GM08714 (cell line): ENCODE data around the gene OGFOD2.

Experiments
- H3K4me3 ChIP-seq: fragments of 200-500 bp; sonication (Bioruptor generic); 2 replicates; pipeline ENCODE4 v1.5.1; 2014; ENCODE audit warnings: mild to moderate bottlenecking, low read length, inconsistent platforms
- ZNF274 ChIP-seq: IDR thresholded peaks from 2 replicates; pipeline ENCODE4 v1.6.1; 2012; ENCODE audit warnings: mild to moderate bottlenecking, low read depth, low read length

The OGFOD2 gene

DNA sequence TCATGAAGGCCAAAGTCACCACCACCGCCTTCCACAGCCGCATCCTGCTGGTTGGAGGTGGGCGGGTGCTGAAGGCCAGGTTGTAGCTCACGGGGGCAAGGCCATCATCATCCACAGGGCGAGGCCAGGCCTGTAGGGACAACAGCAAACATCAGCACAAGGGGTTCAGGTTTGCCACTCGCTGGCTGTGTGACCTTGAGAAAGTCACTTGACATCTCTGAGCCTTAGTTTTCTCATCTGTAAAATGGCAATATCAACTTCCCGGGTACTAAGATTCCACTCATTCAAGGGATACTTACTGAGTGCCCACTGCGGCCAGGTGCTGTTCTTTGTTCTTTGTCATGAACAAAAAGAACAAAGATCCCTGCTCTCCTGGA is 14.9 kb upstream of the OGFOD2 start:
- no peak for TF ChIP-seq ZNF274
- H3K4me3 ChIP-seq: no peak overlapping the region

- TF ChIP-seq ZNF274: no peak
Measured at GRCh38 chr12:122961531-122962329, 13.3 kb upstream of the OGFOD2 start.

GRCh38 chr12:122963941-122964265 is 11.1 kb upstream of the OGFOD2 start:
- no peak for TF ChIP-seq ZNF274
- no peak overlapping the region for H3K4me3 ChIP-seq

More at GRCh38 chr12:122961531-122962329, 13.3 kb upstream of the OGFOD2 start:
- no peak overlapping the region for H3K4me3 ChIP-seq

DNA sequence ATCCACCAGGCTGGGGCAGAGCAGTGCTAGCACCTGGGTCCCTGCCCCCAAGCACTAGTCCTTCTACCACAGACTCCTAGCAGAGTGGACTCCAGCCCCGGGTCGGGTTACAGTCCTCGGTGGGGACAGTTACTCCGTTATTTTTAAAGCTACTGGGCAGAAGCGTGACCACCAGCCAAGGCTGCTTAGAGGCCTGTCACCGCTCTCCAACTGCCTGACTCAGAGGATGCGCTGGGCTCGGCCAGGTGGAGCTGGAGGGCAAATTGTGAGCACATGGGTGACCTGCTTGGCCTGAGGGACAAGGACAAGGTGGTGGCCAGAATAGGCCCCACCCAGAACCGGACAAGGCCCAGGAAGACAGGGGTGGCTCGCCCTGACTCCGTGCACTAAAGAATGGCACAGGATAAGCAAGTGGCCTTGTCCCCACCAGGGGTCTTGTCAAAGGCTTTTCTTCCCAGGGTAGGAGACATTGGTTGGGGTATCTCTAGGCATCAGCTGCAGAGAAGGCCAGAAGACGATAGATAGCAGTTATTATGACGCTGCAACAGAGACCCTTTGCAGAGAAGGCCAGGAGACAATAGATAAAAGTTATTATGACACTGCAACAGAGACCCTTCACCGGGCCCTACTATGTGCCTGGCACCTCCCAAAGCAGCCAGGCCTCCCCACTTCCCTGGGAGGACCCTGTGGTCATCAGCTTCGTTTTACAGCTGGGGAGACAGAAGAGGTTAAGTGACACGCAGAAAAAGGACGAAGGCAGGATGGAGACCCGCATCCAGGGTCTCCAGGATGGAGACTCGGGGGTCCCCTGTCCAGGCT is 10.4 kb upstream of the OGFOD2 start:
- no peak overlapping the region for H3K4me3 ChIP-seq
- no peak for TF ChIP-seq ZNF274

DNA sequence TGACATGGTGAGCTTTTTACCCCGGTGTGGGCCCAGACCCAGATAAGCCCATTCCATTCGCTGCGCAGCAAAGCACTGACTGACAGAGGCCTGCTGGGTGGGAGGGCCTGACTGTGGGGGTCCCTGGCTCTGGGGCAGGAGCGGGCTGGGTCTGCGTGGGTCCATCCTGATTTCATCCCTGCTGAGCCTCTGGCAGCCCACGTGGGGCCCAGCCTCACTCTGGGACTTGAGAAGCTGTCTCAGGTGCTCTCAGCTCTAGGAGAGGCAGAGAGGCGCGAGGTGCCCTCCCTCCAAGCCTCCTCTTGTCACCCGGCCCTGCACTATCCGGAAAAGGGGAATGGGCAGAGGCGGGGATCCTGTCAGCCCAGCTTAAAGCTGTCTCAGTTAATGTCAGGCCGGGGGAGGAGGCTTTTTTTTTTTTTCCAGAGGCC is 9.7 kb upstream of the OGFOD2 start:
- TF ChIP-seq ZNF274: no peak
- H3K4me3 ChIP-seq: no peak overlapping the region

DNA sequence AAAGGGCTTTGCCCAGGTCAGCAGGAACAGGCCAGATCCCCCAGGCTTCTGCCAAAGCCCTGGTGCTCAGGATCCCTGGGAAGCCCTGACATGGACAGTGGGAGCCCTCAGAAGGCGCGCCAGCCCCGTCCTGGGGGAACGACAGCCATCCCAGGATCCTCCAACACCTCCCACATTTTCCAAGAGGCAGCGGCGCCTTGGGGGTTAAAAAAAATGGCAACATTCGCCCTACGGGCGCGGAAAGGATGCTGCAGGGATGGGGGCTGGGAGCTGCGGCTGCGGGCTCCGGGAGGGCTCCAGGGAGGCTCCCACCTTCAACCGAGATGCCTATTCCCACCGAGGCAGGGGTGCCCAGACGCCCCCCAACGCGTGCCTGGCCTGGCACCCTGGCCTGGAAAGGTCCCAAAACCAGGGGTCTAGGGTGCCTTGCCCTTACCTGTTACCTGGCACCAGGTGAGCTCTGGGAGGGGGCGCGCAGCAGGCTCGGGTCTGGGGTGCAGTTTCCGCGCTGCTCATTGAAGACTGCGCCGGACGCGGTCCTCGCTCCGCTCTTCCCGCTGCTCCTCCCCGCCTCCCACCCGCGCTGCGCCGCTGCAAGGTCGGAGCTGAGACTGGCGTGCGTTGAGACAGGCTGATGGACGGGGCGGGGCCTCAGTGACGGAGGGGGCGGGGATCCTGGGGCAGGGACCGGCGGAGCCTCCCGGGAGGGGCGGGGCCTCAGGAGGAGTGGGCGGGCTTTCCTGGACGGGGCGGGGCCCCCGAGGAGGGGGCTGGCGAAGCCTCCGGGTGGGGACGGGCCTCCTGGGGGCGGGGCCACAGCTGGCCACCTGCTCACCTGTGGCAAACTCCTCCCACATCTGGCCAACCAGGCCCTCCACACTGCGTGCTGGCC is 8.9 kb upstream of the OGFOD2 start, which contains the start of gene ABCB9:
Gene ABCB9 (minus strand): TSS at position 613 of the 892 bp plus-strand sequence. CDS start 6,228 bp downstream, outside the sequence.
- TF ChIP-seq ZNF274: no peak
- H3K4me3 ChIP-seq: peak within 1 kb of the TSS; percentile 49; the same call in 1 of the 2 replicates

DNA sequence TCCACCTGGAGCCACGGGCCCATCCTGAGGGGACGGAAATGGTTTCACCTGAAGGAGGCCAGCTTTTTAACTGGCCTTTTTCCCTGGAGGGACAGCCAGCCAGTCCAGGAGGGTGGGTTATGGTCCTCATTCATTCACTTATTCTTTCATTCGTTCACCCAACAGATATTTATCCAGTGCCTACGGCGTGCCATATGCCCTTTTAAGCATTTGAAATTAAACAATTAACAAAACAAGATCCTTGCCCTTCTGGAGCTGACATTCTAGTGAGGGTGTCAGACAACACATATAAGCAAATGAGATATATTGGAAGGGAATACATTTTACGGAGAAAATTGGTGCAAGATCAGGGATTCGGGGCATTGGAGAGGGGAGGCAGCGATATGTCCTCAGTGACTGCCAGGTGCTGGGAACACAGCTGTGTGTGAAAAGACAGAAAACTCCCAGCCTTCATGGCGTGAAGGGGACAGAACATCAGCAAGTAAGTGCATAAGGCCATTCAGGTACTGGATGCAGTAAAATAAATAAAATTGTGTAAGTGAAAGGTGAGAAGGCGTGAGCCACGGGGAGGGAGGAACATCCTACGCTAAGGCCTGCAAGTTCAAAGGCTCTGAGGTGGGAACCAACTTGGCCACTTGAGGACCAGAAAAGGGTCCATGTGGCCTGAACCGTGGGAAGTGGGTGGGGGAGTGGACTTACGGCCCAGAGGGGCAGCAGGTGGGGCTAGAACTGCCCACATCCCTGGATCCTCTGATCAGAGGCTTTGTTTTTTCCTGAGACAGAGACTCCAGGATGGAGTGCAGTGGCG is 8.1 kb upstream of the OGFOD2 start:
- H3K4me3 ChIP-seq: no peak overlapping the region
- TF ChIP-seq ZNF274: no peak

DNA sequence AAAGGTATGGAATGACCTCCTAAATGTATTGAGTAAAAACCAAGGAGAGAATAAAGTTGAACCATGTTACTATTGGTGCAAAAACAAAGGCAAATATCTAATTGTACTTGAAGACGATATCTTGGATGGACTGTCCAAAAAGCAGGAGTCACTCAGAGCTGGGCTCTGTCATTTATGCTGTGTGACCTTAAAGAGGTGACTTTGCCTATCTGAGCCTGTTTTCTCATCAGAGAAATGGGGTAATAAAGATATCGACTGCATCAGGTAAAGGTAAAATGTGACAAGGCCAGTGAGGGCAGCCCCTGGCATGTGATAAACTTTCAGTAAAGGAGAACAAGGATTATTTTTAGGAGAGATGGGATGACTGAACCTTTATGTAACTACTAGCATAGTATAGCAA is 6.9 kb upstream of the OGFOD2 start:
- H3K4me3 ChIP-seq: no peak overlapping the region
- TF ChIP-seq ZNF274: no peak

DNA sequence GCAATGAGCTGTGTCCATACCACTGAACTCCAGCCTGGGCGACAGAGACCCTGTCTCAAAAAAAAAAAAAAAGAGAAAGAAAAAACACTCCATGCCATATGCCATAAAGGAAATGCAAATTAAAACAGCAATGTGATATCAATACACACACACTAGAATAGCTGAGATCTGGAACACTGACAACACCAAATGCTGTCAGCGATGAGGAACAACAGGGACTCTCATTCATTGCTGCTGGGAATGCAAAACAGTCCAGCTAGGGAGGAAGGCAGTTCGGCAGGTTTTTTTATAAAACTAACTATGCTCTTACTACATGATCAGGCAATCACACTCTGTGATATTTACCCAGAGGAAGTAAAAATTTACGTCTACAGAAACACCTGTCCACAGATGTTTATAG is 5.4 kb upstream of the OGFOD2 start:
- no peak for TF ChIP-seq ZNF274
- no peak overlapping the region for H3K4me3 ChIP-seq

GRCh38 chr12:122974274-122974891 is 661 bp upstream of the OGFOD2 start:
- H3K4me3 ChIP-seq: peak overlapping the region; percentile 80
- TF ChIP-seq ZNF274: no peak

- TF ChIP-seq ZNF274: no peak
- H3K4me3 ChIP-seq: peak overlapping the region; percentile 74
Measured at GRCh38 chr12:122975790-122976647, 975 bp downstream of the OGFOD2 start.

DNA sequence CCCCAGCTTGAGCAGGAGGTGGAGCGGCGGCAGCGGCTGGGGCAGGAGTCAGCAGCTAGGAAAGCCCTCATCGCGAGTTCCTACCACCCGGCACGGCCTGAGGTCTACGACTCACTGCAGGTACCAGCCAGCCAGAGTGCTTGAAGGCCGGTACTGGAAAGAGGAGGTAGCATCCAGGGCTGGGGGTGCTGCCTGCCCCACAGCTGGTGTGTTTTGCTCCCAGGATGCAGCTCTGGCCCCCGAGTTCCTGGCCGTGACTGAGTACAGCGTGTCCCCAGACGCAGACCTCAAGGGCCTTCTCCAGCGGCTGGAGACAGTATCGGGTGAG is 1.6 kb downstream of the OGFOD2 start:
- TF ChIP-seq ZNF274: no peak
- H3K4me3 ChIP-seq: no peak overlapping the region; the same call in 1 of the 2 replicates
